Neuronal stem cell (in vitro differentiated cells): ENCODE results near the gene SLC10A4.

Experiments
- DNase-seq: peaks from one replicate; pipeline ENCODE4 v3.0.0-alpha.2; 2013; ENCODE audit warnings: low spot score
- H2AFZ ChIP-seq: one replicate; pipeline ENCODE4 v1.6.1; 2013; ENCODE audit warnings: mild to moderate bottlenecking, low read length, inconsistent platforms
- H2AK5ac ChIP-seq: 2 replicates; pipeline ENCODE4 v1.6.1; 2013; ENCODE audit warnings: low read depth, mild to moderate bottlenecking, inconsistent platforms, low read length, moderate library complexity, mixed read lengths
- H2BK120ac ChIP-seq: 2 replicates; pipeline ENCODE4 v1.6.1; 2013; ENCODE audit warnings: low read depth, mild to moderate bottlenecking, inconsistent platforms, low read length, moderate library complexity, mixed read lengths
- H2BK12ac ChIP-seq: one replicate; pipeline ENCODE4 v1.6.1; 2013; ENCODE audit warnings: low read length, inconsistent platforms
- H2BK15ac ChIP-seq: 2 replicates; pipeline ENCODE4 v1.6.1; 2013; ENCODE audit warnings: mild to moderate bottlenecking, low read length, inconsistent platforms, mixed read lengths
- H2BK5ac ChIP-seq: one replicate; pipeline ENCODE4 v1.6.1; 2013; ENCODE audit warnings: inconsistent platforms, mild to moderate bottlenecking, low read length, moderate library complexity
- H3K14ac ChIP-seq: one replicate; pipeline ENCODE4 v1.6.1; 2013; ENCODE audit warnings: low read length, inconsistent platforms
- H3K18ac ChIP-seq: 2 replicates; pipeline ENCODE4 v1.6.1; 2013; ENCODE audit warnings: low read length, inconsistent platforms
- H3K23ac ChIP-seq: 2 replicates; pipeline ENCODE4 v1.6.1; 2013; ENCODE audit warnings: low read depth, mild to moderate bottlenecking, mixed read lengths, low read length, inconsistent platforms; ENCODE audit not compliant: poor library complexity
- H3K27ac ChIP-seq: replicated peaks from 3 replicates; pipeline ENCODE4 v1.5.1; 2013; ENCODE audit warnings: low read length, inconsistent platforms
- H3K27me3 ChIP-seq, 3 experiments: 2 replicates each; pipeline ENCODE4 v1.6.1; 2013; ENCODE audit warnings: low read length in 3 of 3, mild to moderate bottlenecking in 2 of 3, inconsistent platforms in 1 of 3, low read depth in 1 of 3, mixed read lengths in 1 of 3, moderate library complexity in 1 of 3; ENCODE audit not compliant: control insufficient read depth in 3 of 3, insufficient read depth in 3 of 3
- H3K36me3 ChIP-seq, 2 donors: replicated peaks in 1 of 2; 2 replicates each; pipeline ENCODE4 v1.6.1; 2013; ENCODE audit warnings: low read length in 2 of 2; ENCODE audit not compliant: control insufficient read depth in 2 of 2, insufficient read depth in 2 of 2
- H3K4ac ChIP-seq: 2 replicates; pipeline ENCODE4 v1.6.1; 2013; ENCODE audit warnings: inconsistent platforms, mild to moderate bottlenecking, low read length, moderate library complexity
- H3K4me1 ChIP-seq, 2 donors: 1 replicate in 1 of 2; 2 replicates in 1 of 2; pipeline ENCODE4 v1.6.1; 2013; ENCODE audit warnings: low read length in 2 of 2, low read depth in 1 of 2; ENCODE audit not compliant: control insufficient read depth in 2 of 2, insufficient read depth in 1 of 2
- H3K4me2 ChIP-seq: one replicate; pipeline ENCODE4 v1.6.1; 2013; ENCODE audit warnings: mild to moderate bottlenecking, low read length, inconsistent platforms; ENCODE audit not compliant: insufficient read depth, poor library complexity, severe bottlenecking
- H3K4me3 ChIP-seq, 2 donors: 2 replicates each; pipeline ENCODE4 v1.5.1; 2013; ENCODE audit warnings: low read length in 2 of 2, mild to moderate bottlenecking in 2 of 2, inconsistent platforms in 1 of 2, moderate library complexity in 1 of 2
- H3K79me1 ChIP-seq: one replicate; pipeline ENCODE4 v1.6.1; 2013; ENCODE audit warnings: low read depth, mild to moderate bottlenecking, inconsistent platforms, low read length, moderate library complexity
- H3K9ac ChIP-seq: one replicate; pipeline ENCODE4 v1.6.1; 2013; ENCODE audit warnings: mild to moderate bottlenecking, low read depth, low read length, inconsistent platforms; ENCODE audit not compliant: poor library complexity
- H3K9me3 ChIP-seq, 2 donors: replicated peaks in 1 of 2; 2 replicates each; pipeline versions ENCODE3 to v1.6.1; 2013; ENCODE audit warnings: low read length in 2 of 2, mild to moderate bottlenecking in 2 of 2, inconsistent platforms in 1 of 2, low read depth in 1 of 2, mixed read lengths in 1 of 2, moderate library complexity in 1 of 2; ENCODE audit not compliant: control insufficient read depth in 2 of 2, insufficient read depth in 1 of 2
- H4K8ac ChIP-seq: one replicate; pipeline ENCODE4 v1.6.1; 2013; ENCODE audit warnings: low read depth, mild to moderate bottlenecking, inconsistent platforms, low read length, moderate library complexity
- H4K91ac ChIP-seq: one replicate; pipeline ENCODE4 v1.6.1; 2013; ENCODE audit warnings: low read length, low read depth, mild to moderate bottlenecking, inconsistent platforms; ENCODE audit not compliant: poor library complexity
- WGBS, 2 donors: extraction: QIAGEN DNeasy Blood & Tissue Kit; methylation state at CpG; one replicate each; pipeline ENCODE4 v1.1.7; 2013; ENCODE audit warnings: missing lambda C conversion rate in 2 of 2, mixed read lengths in 1 of 2; ENCODE audit not compliant: insufficient read length in 2 of 2, insufficient replicate concordance in 1 of 2; ENCODE audit errors: extremely low coverage in 2 of 2; 5-methylcytosine and 5-hydroxymethylcytosine counted together

Gene SLC10A4

GRCh38 chr4:48490012-48490679 lies 7.0 kb downstream of the SLC10A4 start, which contains the start of gene ZAR1:
ZAR1 (plus strand) TSS chr4:48490252; CDS start chr4:48490292, 40 bp downstream.
- peak within 1 kb of the TSS; percentile 30 for H2AFZ ChIP-seq
- H3K9ac ChIP-seq = peak within 1 kb of the TSS; percentile 57
- WGBS, 2 donors = no CpG with 5 or more reads among the region's 80 CpGs
- peak within 1 kb of the TSS; percentile 25 for H4K91ac ChIP-seq
- peak within 1 kb of the TSS; percentile 10 for H2BK5ac ChIP-seq
- peak within 1 kb of the TSS; percentile 10 for H4K8ac ChIP-seq
- H3K4me1 ChIP-seq = peaks cover 0 to 2% of the 10 kb centered on the region in 2 donors
- H2AK5ac ChIP-seq = peak within 1 kb of the TSS; percentile 64
- peak within 1 kb of the TSS; percentile 49 for H3K14ac ChIP-seq
- DNase-seq = no peak
- H2BK15ac ChIP-seq = peak within 1 kb of the TSS; percentile 60
- H3K4ac ChIP-seq = no peak within 1 kb of the TSS
- H2BK120ac ChIP-seq = no peak within 1 kb of the TSS
- no peaks in the 10 kb centered on the region for H3K9me3 ChIP-seq
- H3K79me1 ChIP-seq = no peaks in the 10 kb centered on the region
- H3K27ac ChIP-seq = no peak within 1 kb of the TSS
- H3K36me3 ChIP-seq = no peaks in the 10 kb centered on the region
- H3K18ac ChIP-seq = peak within 1 kb of the TSS; percentile 88
- H3K23ac ChIP-seq = peak within 1 kb of the TSS; percentile 47
- H3K27me3 ChIP-seq = peaks cover 0 to 41% (median 15%) of the 10 kb centered on the region in 3 experiments
- peak within 1 kb of the TSS; percentile 85 for H3K4me2 ChIP-seq
- H3K4me3 ChIP-seq = peak within 1 kb of the TSS in 1 of 2 donors; percentile 78
- H2BK12ac ChIP-seq = no peak within 1 kb of the TSS

- H3K27me3 ChIP-seq = peaks cover 0 to 41% (median 15%) of the 10 kb centered on the region in 3 experiments
- H3K4me1 ChIP-seq = peaks cover 0 to 2% of the 10 kb centered on the region in 2 donors
- H2BK120ac ChIP-seq = no peak overlapping the region
- peak overlapping the region in 1 of 2 donors; percentile 78 for H3K4me3 ChIP-seq
- H3K79me1 ChIP-seq = no peaks in the 10 kb centered on the region
- H4K91ac ChIP-seq = peak overlapping the region; percentile 25
- no peak overlapping the region for H3K27ac ChIP-seq
- no CpG with 5 or more reads among the region's 104 CpGs for WGBS, 2 donors
- H2AFZ ChIP-seq = no peak overlapping the region
- peak overlapping the region; percentile 85 for H3K4me2 ChIP-seq
- H3K36me3 ChIP-seq = peaks cover 0 to 3% of the 10 kb centered on the region in 2 donors
- no peak overlapping the region for H3K9ac ChIP-seq
- H2AK5ac ChIP-seq = peak overlapping the region; percentile 64
- H2BK5ac ChIP-seq = peak overlapping the region; percentile 10
- peak overlapping the region; percentile 49 for H3K14ac ChIP-seq
- no peak overlapping the region for H4K8ac ChIP-seq
- no peaks in the 10 kb centered on the region for H3K9me3 ChIP-seq
- peak overlapping the region; percentile 60 for H2BK15ac ChIP-seq
- H3K23ac ChIP-seq = peak overlapping the region; percentile 47
- no peak overlapping the region for H3K4ac ChIP-seq
- H2BK12ac ChIP-seq = no peak overlapping the region
- peak overlapping the region; percentile 88 for H3K18ac ChIP-seq
- no peak for DNase-seq
Observed at GRCh38 chr4:48490680-48491513, 7.8 kb downstream of the SLC10A4 start.

DNA sequence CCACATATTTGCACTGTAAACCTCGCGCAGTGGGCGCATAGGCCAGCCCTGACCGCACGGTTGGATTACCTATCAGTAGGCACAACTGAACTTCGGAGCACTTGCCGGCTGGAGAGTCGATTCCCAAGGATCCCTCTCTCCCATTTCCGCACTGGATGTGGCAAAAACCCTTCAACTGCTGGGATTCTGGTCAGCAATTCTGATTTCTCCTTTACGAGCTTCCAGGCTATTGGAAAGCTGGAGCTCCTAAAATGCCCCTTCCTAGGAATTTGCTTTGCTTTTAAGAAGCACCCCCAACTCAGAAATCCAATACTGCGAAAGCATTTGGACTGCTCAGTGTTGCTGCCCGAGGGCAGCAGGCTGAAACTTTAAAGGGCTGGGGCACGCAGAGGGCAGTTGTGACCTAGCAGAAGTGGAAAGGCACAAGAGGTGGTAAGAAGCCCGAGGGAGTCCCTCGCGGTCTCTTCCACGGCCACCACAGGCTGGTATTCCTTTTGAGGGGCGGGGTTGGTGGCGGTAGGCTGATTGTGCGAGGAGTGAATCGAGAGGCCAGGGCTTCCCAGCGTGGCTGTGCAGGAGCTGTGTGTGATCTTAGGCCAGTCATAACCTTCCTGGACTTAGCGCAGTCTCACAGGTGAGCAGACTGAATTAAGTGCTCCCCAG lies 8.5 kb downstream of the SLC10A4 start:
- H3K36me3 ChIP-seq = peaks cover 0 to 8% of the 10 kb centered on the region in 2 donors
- no peak overlapping the region for H3K4me3 ChIP-seq
- H2BK12ac ChIP-seq = no peak overlapping the region
- H3K4me2 ChIP-seq = no peak overlapping the region
- H3K9ac ChIP-seq = no peak overlapping the region
- H3K79me1 ChIP-seq = no peaks in the 10 kb centered on the region
- no peak overlapping the region for H3K18ac ChIP-seq
- peaks cover 0 to 2% of the 10 kb centered on the region in 2 donors for H3K4me1 ChIP-seq
- H3K4ac ChIP-seq = no peak overlapping the region
- no peak overlapping the region for H4K8ac ChIP-seq
- H3K9me3 ChIP-seq = no peaks in the 10 kb centered on the region
- no peak overlapping the region for H2AK5ac ChIP-seq
- no peak for DNase-seq
- WGBS, 2 donors = no CpG with 5 or more reads among the region's 23 CpGs
- no peak overlapping the region for H2BK15ac ChIP-seq
- no peak overlapping the region for H3K27ac ChIP-seq
- peaks cover 0 to 41% (median 15%) of the 10 kb centered on the region in 3 experiments for H3K27me3 ChIP-seq
- no peak overlapping the region for H2BK120ac ChIP-seq
- H2AFZ ChIP-seq = no peak overlapping the region
- no peak overlapping the region for H3K23ac ChIP-seq
- H2BK5ac ChIP-seq = no peak overlapping the region
- no peak overlapping the region for H3K14ac ChIP-seq
- H4K91ac ChIP-seq = no peak overlapping the region
